ENCODE data around the gene OR51B4. TPM values are rescaled to one million over a fixed set of nuclear protein-coding genes. Genes with fewer than 3 reads are reported as not detected.

Gene OR51B4
- total and polyA plus RNA-seq, 9 of the 15 experiments (the other 6 are each of a cell fraction or from before 2014, with no cell fraction given): 17.1 to 64.6 (median 39.9) TPM

DNA sequence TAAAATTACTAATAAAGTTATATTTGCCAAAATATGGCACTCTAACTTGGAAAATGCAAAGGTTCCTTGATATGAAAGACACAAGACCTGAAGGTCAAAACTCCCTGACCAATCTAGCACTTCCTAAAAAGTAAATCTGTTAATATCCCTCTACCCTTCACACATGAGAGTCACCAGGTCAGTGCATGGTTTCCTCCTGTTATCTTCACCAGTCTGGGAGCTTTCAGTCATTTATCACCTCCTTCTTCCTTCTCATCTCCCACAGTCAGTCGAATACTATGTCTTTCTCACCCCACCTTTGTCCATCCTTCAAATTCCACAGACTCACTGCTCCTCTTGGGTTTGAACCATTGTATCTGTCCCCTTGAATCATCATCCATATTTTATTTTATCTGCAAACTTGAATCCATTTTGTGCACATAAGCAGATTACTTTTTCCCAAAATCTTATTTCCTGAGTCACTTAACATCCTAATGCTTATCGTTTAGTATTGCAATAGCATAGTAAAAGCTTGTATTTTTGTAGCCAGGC lies 34.6 kb downstream of the OR51B4 start (continued):
- TF ChIP-seq, protein P1, sequence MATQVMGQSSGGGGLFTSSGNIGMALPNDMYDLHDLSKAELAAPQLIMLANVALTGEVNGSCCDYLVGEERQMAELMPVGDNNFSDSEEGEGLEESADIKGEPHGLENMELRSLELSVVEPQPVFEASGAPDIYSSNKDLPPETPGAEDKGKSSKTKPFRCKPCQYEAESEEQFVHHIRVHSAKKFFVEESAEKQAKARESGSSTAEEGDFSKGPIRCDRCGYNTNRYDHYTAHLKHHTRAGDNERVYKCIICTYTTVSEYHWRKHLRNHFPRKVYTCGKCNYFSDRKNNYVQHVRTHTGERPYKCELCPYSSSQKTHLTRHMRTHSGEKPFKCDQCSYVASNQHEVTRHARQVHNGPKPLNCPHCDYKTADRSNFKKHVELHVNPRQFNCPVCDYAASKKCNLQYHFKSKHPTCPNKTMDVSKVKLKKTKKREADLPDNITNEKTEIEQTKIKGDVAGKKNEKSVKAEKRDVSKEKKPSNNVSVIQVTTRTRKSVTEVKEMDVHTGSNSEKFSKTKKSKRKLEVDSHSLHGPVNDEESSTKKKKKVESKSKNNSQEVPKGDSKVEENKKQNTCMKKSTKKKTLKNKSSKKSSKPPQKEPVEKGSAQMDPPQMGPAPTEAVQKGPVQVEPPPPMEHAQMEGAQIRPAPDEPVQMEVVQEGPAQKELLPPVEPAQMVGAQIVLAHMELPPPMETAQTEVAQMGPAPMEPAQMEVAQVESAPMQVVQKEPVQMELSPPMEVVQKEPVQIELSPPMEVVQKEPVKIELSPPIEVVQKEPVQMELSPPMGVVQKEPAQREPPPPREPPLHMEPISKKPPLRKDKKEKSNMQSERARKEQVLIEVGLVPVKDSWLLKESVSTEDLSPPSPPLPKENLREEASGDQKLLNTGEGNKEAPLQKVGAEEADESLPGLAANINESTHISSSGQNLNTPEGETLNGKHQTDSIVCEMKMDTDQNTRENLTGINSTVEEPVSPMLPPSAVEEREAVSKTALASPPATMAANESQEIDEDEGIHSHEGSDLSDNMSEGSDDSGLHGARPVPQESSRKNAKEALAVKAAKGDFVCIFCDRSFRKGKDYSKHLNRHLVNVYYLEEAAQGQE (IDR thresholded peaks at IDR 0.05; ENCODE audit: borderline replicate concordance): no peak
- TF ChIP-seq, protein P1 (CRISPR knock-in tag; IDR thresholded peaks at IDR 0.05; ENCODE audit: low read depth): no peak
- 0 out of 2 replicates have a peak, but pooled peaks have one; percentile 54 for TF ChIP-seq SMARCE1 (IDR thresholded peaks at IDR 0.05)
- no peak for TF ChIP-seq KLF13 (tag; IDR thresholded peaks at IDR 0.05; ENCODE audit: borderline replicate concordance, low read depth)
- TF ChIP-seq EP300 (IDR thresholded peaks at IDR 0.05; ENCODE audit: low read length): 0 out of 2 replicates have a peak, but pooled peaks have one; percentile 14
- TF ChIP-seq DPF2 (IDR thresholded peaks at IDR 0.05): peak; percentile 59; the same call in 1 of the 2 replicates
- peak; percentile 39; the same call in 1 of the 2 replicates for TF ChIP-seq ZNF696 (CRISPR knock-in tag; conservative IDR thresholded peaks at IDR 0.05)
- TF ChIP-seq, protein P2, sequence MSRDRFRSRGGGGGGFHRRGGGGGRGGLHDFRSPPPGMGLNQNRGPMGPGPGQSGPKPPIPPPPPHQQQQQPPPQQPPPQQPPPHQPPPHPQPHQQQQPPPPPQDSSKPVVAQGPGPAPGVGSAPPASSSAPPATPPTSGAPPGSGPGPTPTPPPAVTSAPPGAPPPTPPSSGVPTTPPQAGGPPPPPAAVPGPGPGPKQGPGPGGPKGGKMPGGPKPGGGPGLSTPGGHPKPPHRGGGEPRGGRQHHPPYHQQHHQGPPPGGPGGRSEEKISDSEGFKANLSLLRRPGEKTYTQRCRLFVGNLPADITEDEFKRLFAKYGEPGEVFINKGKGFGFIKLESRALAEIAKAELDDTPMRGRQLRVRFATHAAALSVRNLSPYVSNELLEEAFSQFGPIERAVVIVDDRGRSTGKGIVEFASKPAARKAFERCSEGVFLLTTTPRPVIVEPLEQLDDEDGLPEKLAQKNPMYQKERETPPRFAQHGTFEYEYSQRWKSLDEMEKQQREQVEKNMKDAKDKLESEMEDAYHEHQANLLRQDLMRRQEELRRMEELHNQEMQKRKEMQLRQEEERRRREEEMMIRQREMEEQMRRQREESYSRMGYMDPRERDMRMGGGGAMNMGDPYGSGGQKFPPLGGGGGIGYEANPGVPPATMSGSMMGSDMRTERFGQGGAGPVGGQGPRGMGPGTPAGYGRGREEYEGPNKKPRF (IDR thresholded peaks at IDR 0.05; ENCODE audit: low read depth, low read length): no peak
- peak; percentile 25; the same call in 1 of the 2 replicates for TF ChIP-seq GATAD2A (IDR thresholded peaks at IDR 0.05)
- TF ChIP-seq SPI1 (IDR thresholded peaks at IDR 0.05; ENCODE audit: borderline replicate concordance, low read depth, low read length): peak; percentile 54; the same call in 1 of the 2 replicates
- no peak for TF ChIP-seq ZNF197 (CRISPR knock-in tag; IDR thresholded peaks at IDR 0.05; ENCODE audit: low read depth)
- TF ChIP-seq, protein P3, sequence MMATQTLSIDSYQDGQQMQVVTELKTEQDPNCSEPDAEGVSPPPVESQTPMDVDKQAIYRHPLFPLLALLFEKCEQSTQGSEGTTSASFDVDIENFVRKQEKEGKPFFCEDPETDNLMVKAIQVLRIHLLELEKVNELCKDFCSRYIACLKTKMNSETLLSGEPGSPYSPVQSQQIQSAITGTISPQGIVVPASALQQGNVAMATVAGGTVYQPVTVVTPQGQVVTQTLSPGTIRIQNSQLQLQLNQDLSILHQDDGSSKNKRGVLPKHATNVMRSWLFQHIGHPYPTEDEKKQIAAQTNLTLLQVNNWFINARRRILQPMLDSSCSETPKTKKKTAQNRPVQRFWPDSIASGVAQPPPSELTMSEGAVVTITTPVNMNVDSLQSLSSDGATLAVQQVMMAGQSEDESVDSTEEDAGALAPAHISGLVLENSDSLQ (IDR thresholded peaks at IDR 0.05): peak; percentile 81
- TF ChIP-seq SRF (CRISPR knock-in tag; IDR thresholded peaks at IDR 0.05): no peak
- TF ChIP-seq ELF4 (CRISPR knock-in tag; IDR thresholded peaks at IDR 0.05): peak; percentile 96
- TF ChIP-seq, protein P4, sequence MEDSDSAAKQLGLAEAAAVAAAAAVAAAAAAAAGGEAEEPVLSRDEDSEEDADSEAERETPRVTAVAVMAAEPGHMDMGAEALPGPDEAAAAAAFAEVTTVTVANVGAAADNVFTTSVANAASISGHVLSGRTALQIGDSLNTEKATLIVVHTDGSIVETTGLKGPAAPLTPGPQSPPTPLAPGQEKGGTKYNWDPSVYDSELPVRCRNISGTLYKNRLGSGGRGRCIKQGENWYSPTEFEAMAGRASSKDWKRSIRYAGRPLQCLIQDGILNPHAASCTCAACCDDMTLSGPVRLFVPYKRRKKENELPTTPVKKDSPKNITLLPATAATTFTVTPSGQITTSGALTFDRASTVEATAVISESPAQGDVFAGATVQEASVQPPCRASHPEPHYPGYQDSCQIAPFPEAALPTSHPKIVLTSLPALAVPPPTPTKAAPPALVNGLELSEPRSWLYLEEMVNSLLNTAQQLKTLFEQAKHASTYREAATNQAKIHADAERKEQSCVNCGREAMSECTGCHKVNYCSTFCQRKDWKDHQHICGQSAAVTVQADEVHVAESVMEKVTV (CRISPR knock-in tag; IDR thresholded peaks at IDR 0.05): no peak
